ENCODE data around the gene NEK3.

- TF ChIP-seq, protein P1, sequence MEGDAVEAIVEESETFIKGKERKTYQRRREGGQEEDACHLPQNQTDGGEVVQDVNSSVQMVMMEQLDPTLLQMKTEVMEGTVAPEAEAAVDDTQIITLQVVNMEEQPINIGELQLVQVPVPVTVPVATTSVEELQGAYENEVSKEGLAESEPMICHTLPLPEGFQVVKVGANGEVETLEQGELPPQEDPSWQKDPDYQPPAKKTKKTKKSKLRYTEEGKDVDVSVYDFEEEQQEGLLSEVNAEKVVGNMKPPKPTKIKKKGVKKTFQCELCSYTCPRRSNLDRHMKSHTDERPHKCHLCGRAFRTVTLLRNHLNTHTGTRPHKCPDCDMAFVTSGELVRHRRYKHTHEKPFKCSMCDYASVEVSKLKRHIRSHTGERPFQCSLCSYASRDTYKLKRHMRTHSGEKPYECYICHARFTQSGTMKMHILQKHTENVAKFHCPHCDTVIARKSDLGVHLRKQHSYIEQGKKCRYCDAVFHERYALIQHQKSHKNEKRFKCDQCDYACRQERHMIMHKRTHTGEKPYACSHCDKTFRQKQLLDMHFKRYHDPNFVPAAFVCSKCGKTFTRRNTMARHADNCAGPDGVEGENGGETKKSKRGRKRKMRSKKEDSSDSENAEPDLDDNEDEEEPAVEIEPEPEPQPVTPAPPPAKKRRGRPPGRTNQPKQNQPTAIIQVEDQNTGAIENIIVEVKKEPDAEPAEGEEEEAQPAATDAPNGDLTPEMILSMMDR (IDR thresholded peaks at IDR 0.05) = no peak
- no peak for TF ChIP-seq POLR2A (IDR thresholded peaks at IDR 0.05)
These were observed 12.2 kb downstream of the NEK3 start for GRCh38 chr13:52147225-52147624.
